Measurements from ENCODE around the gene APCDD1L. TPM values are rescaled to one million over a fixed set of nuclear protein-coding genes. Genes with fewer than 3 reads are reported as not detected.

Gene APCDD1L
- total RNA-seq, 2 experiments from 2014 or later = not detected

- Histone ChIP-seq H3K27ac (ENCODE audit: low read depth in 1 of 2, low read length in 2 of 2) (no peak overlapping the region), H3K36me3 (ENCODE audit: insufficient read depth, low read length) (no peaks in the 10 kb centered on the region), H3K27me3 (ENCODE audit: control insufficient read depth in 1 of 2, insufficient read depth in 2 of 2, low read length in 2 of 2) (no peaks in the 10 kb centered on the region), H3K9me3 (ENCODE audit: control insufficient read depth in 1 of 2, insufficient read depth in 1 of 2, low read length in 2 of 2) (peaks cover 11 to 31% of the 10 kb centered on the region in 2 experiments), H3K4me3 (ENCODE audit: low read length) (no peak overlapping the region), H3K4me1 (ENCODE audit: insufficient read depth, low read length) (no peaks in the 10 kb centered on the region)
- TF ChIP-seq CTCF (IDR thresholded peaks at IDR 0.05) = no peak
- intact Hi-C loops (cut with DNase I, micrococcal nuclease) = loop anchor here in 1 of 2 experiments (10.0 kb wide), 1 partner anchor 62 kb away; no protein-coding TSS in a partner anchor
- ATAC-seq (ENCODE audit: poor library complexity) (no peak), DNase-seq (no peak)
- Mint-ChIP-seq H3K36me3 (ENCODE audit: low read depth) (no peaks in the 10 kb centered on the region), H3K4me1 (ENCODE audit: low read depth) (no peaks in the 10 kb centered on the region), H3K9me3 (peaks cover 11% of the 10 kb centered on the region), H3K4me3 (no peak overlapping the region), H3K27me3 (no peaks in the 10 kb centered on the region), H3K27ac (no peak overlapping the region)
- POLR2A ChIA-PET = no interaction called here
- CTCF ChIA-PET = no interaction called here
These were observed 11.2 kb upstream of the APCDD1L start for GRCh38 chr20:58526411-58526810.

- DNase-seq (no peak), ATAC-seq (ENCODE audit: poor library complexity) (no peak)
- Histone ChIP-seq H3K36me3 (ENCODE audit: insufficient read depth, low read length) (no peaks in the 10 kb centered on the region), H3K4me3 (ENCODE audit: low read length) (no peak overlapping the region), H3K27me3 (ENCODE audit: control insufficient read depth in 1 of 2, insufficient read depth in 2 of 2, low read length in 2 of 2) (no peaks in the 10 kb centered on the region), H3K27ac (ENCODE audit: low read depth in 1 of 2, low read length in 2 of 2) (no peak overlapping the region), H3K9me3 (ENCODE audit: control insufficient read depth in 1 of 2, insufficient read depth in 1 of 2, low read length in 2 of 2) (peaks cover 11 to 20% of the 10 kb centered on the region in 2 experiments), H3K4me1 (ENCODE audit: insufficient read depth, low read length) (no peaks in the 10 kb centered on the region)
- Mint-ChIP-seq H3K4me1 (ENCODE audit: low read depth) (no peaks in the 10 kb centered on the region), H3K9me3 (peaks cover 7% of the 10 kb centered on the region), H3K27me3 (no peaks in the 10 kb centered on the region), H3K4me3 (no peak overlapping the region), H3K27ac (no peak overlapping the region), H3K36me3 (ENCODE audit: low read depth) (no peaks in the 10 kb centered on the region)
- POLR2A ChIA-PET = no interaction called here
- CTCF ChIA-PET = no interaction called here
- no peak for TF ChIP-seq CTCF (IDR thresholded peaks at IDR 0.05)
- intact Hi-C loops (cut with DNase I, micrococcal nuclease) = loop anchor here in 1 of 2 experiments (10.0 kb wide), 1 partner anchor 60 kb away; no protein-coding TSS in a partner anchor
These were observed 9.6 kb upstream of the APCDD1L start for GRCh38 chr20:58524814-58525213.

- Histone ChIP-seq H3K9me3 (ENCODE audit: control insufficient read depth in 1 of 2, insufficient read depth in 1 of 2, low read length in 2 of 2) (peaks cover 11 to 12% of the 10 kb centered on the region in 2 experiments), H3K4me3 (ENCODE audit: low read length) (no peak overlapping the region), H3K4me1 (ENCODE audit: insufficient read depth, low read length) (no peaks in the 10 kb centered on the region), H3K36me3 (ENCODE audit: insufficient read depth, low read length) (no peaks in the 10 kb centered on the region), H3K27me3 (ENCODE audit: control insufficient read depth in 1 of 2, insufficient read depth in 2 of 2, low read length in 2 of 2) (no peaks in the 10 kb centered on the region), H3K27ac (ENCODE audit: low read depth in 1 of 2, low read length in 2 of 2) (no peak overlapping the region)
- Mint-ChIP-seq H3K4me3 (no peak overlapping the region), H3K36me3 (ENCODE audit: low read depth) (no peaks in the 10 kb centered on the region), H3K27me3 (no peaks in the 10 kb centered on the region), H3K27ac (no peak overlapping the region), H3K4me1 (ENCODE audit: low read depth) (no peaks in the 10 kb centered on the region), H3K9me3 (peaks cover 3% of the 10 kb centered on the region)
- intact Hi-C loops (cut with DNase I, micrococcal nuclease) = loop anchor here in 1 of 2 experiments (10.0 kb wide), 1 partner anchor 59 kb away; no protein-coding TSS in a partner anchor
- DNase-seq = no peak
- ATAC-seq (ENCODE audit: poor library complexity) = no peak
- no peak for TF ChIP-seq CTCF (IDR thresholded peaks at IDR 0.05)
- ChIA-PET CTCF (no interaction called here), POLR2A (no interaction called here)
These were observed 8.7 kb upstream of the APCDD1L start for GRCh38 chr20:58523971-58524315.

Data from CD4-positive, alpha-beta T cell (primary cell).